Measurements from ENCODE around the gene MYL11. TPM values are rescaled to one million over a fixed set of nuclear protein-coding genes. Genes with fewer than 3 reads are reported as not detected.
"Not testable (repeated sequence)": the region's sequence is repeated elsewhere in the genome, so short reads cannot be mapped to it uniquely, and the experiment has no call there.

MYL11 gene
- total and polyA plus RNA-seq, 2 experiments from 2014 or later, result 2.1 TPM; not detected in 1

DNA sequence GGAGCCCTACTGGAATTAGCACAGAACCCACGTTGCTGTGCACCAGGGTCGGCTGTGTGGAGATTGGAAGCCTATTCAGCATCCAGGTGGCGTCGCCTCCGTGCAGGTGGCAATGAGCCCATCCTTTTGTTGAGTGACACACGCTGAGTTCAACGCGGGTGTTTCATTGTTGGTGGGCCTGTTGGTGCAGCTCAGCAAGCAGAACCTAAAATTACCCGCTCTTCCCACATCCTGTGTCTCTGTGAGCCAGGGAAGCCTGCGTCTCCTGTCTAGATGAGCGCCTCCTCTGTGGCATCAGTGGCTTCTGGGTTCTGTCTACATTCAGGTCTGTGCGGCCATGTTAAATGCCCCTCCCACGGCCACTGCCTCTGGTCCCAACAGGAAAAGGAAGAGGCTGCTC, 34.0 kb upstream of the MYL11 start:
- in situ Hi-C loops (cut with MboI), result no loop called here
- Histone ChIP-seq H3K36me3 (ENCODE audit: low read depth) (no peaks in the 10 kb centered on the region), H3K9me3 (ENCODE audit: low read depth) (no peaks in the 10 kb centered on the region), H4K20me1 (ENCODE audit: insufficient read depth) (no peaks in the 10 kb centered on the region), H3K4me1 (ENCODE audit: insufficient read depth) (no peaks in the 10 kb centered on the region), H3K4me2 (ENCODE audit: unreplicated experiment) (no peak overlapping the region), H3F3A (ENCODE audit: insufficient read depth) (no peaks in the 10 kb centered on the region; the same call in 1 of the 2 replicates), H3K27ac (no peak overlapping the region), H3K9ac (no peak overlapping the region), H3K4me3 (no peak overlapping the region), H3K79me2 (ENCODE audit: insufficient read depth) (no peaks in the 10 kb centered on the region), H2AFZ (no peak overlapping the region), H3K27me3 (replicated peaks; ENCODE audit: insufficient read depth) (no peaks in the 10 kb centered on the region), H3K9me2 (ENCODE audit: insufficient read depth) (no peaks in the 10 kb centered on the region)
- DNase-seq, result no peak
- TF ChIP-seq EZH2phosphoT487 (IDR thresholded peaks at IDR 0.05; ENCODE audit: insufficient read depth, low read depth), result no peak
- no peak for TF ChIP-seq EZH2 (IDR thresholded peaks at IDR 0.05; ENCODE audit: insufficient read depth, poor library complexity, severe bottlenecking)
- 93 to 95% methylated on average over 13 of the region's 13 CpGs for WGBS, 2 experiments (ENCODE audit: low coverage in 1 of 2, low lambda C conversion rate in 2 of 2, missing lambda C conversion rate in 2 of 2)

GRCh38 chr16:30341971-30342370, 32.6 kb upstream of the MYL11 start:
- H3K27ac ChIP-seq; H3K4me3 ChIP-seq; H3F3A ChIP-seq (ENCODE audit: insufficient read depth); in situ Hi-C loops (cut with MboI); H3K9me2 ChIP-seq (ENCODE audit: insufficient read depth); H3K27me3 ChIP-seq (replicated peaks; ENCODE audit: insufficient read depth); H4K20me1 ChIP-seq (ENCODE audit: insufficient read depth); H3K9ac ChIP-seq; H3K4me2 ChIP-seq (ENCODE audit: unreplicated experiment); H2AFZ ChIP-seq; H3K9me3 ChIP-seq (ENCODE audit: low read depth); H3K36me3 ChIP-seq (ENCODE audit: low read depth); H3K79me2 ChIP-seq (ENCODE audit: insufficient read depth); H3K4me1 ChIP-seq (ENCODE audit: insufficient read depth): not testable (repeated sequence)
- DNase-seq, result peak; percentile 11
- 89 to 96% methylated on average over 7 to 8 of the region's 8 CpGs for WGBS, 2 experiments (ENCODE audit: low coverage in 1 of 2, low lambda C conversion rate in 2 of 2, missing lambda C conversion rate in 2 of 2)

GRCh38 chr16:30342751-30343490, 31.7 kb upstream of the MYL11 start:
- Histone ChIP-seq H3K4me3 (no peak overlapping the region), H3K4me2 (ENCODE audit: unreplicated experiment) (no peak overlapping the region), H3K27ac (no peak overlapping the region), H3K9ac (no peak overlapping the region), H3K9me2 (ENCODE audit: insufficient read depth) (no peaks in the 10 kb centered on the region), H3K27me3 (replicated peaks; ENCODE audit: insufficient read depth) (no peaks in the 10 kb centered on the region), H3F3A (ENCODE audit: insufficient read depth) (no peaks in the 10 kb centered on the region), H2AFZ (no peak overlapping the region), H3K9me3 (ENCODE audit: low read depth) (no peaks in the 10 kb centered on the region), H3K4me1 (ENCODE audit: insufficient read depth) (no peaks in the 10 kb centered on the region), H3K79me2 (ENCODE audit: insufficient read depth) (no peaks in the 10 kb centered on the region), H3K36me3 (ENCODE audit: low read depth) (no peaks in the 10 kb centered on the region), H4K20me1 (ENCODE audit: insufficient read depth) (no peaks in the 10 kb centered on the region)
- no peak for DNase-seq
- in situ Hi-C loops (cut with MboI), result no loop called here
- 90 to 93% methylated on average over 31 to 32 of the region's 32 CpGs for WGBS, 2 experiments (ENCODE audit: low coverage in 1 of 2, low lambda C conversion rate in 2 of 2, missing lambda C conversion rate in 2 of 2)
- no peak for TF ChIP-seq EZH2phosphoT487 (IDR thresholded peaks at IDR 0.05; ENCODE audit: insufficient read depth, low read depth)
- TF ChIP-seq EZH2 (IDR thresholded peaks at IDR 0.05; ENCODE audit: insufficient read depth, poor library complexity, severe bottlenecking), result no peak

GRCh38 chr16:30343491-30343820, 31.1 kb upstream of the MYL11 start:
- in situ Hi-C loops (cut with MboI); H3K9me3 ChIP-seq (ENCODE audit: low read depth); H3K27me3 ChIP-seq (replicated peaks; ENCODE audit: insufficient read depth); H2AFZ ChIP-seq; H3K9me2 ChIP-seq (ENCODE audit: insufficient read depth); H3K36me3 ChIP-seq (ENCODE audit: low read depth); H4K20me1 ChIP-seq (ENCODE audit: insufficient read depth); H3K9ac ChIP-seq; H3K27ac ChIP-seq; H3K4me2 ChIP-seq (ENCODE audit: unreplicated experiment); DNase-seq; H3K4me1 ChIP-seq (ENCODE audit: insufficient read depth); H3K79me2 ChIP-seq (ENCODE audit: insufficient read depth); H3K4me3 ChIP-seq; H3F3A ChIP-seq (ENCODE audit: insufficient read depth): not testable (repeated sequence)
- WGBS, 2 experiments (ENCODE audit: low coverage in 1 of 2, low lambda C conversion rate in 2 of 2, missing lambda C conversion rate in 2 of 2), result 89 to 96% methylated on average over 8 to 11 of the region's 11 CpGs

DNA sequence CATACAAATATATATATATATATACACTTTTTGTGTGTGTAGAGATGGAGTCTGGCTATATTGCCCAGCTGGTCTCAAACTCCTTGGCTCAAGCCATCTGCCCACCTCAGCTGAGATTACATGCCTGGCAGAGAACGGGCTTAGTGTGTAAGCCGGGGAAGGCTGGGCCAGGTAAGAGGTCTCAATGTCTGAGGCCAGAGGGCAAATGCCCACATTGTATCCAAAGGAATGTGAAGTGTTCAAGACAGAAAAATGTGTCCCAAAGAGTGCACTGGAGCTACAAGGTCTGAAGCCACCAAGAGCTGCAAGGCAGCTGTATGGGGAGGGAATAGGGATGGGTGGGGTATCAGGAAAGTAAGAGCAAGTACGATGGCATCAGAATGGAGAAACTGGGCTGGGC, 28.3 kb upstream of the MYL11 start:
- Histone ChIP-seq H3K9me2 (ENCODE audit: insufficient read depth) (no peaks in the 10 kb centered on the region), H3K9ac (no peak overlapping the region), H3K4me2 (ENCODE audit: unreplicated experiment) (no peak overlapping the region), H3K27ac (no peak overlapping the region), H3K4me3 (no peak overlapping the region), H3K4me1 (ENCODE audit: insufficient read depth) (no peaks in the 10 kb centered on the region), H3K79me2 (ENCODE audit: insufficient read depth) (peaks cover 2% of the 10 kb centered on the region; the same call in 1 of the 2 replicates), H3K9me3 (ENCODE audit: low read depth) (no peaks in the 10 kb centered on the region), H3K27me3 (replicated peaks; ENCODE audit: insufficient read depth) (no peaks in the 10 kb centered on the region), H3K36me3 (ENCODE audit: low read depth) (peaks cover 12% of the 10 kb centered on the region; the same call in 1 of the 2 replicates), H2AFZ (no peak overlapping the region), H4K20me1 (ENCODE audit: insufficient read depth) (no peaks in the 10 kb centered on the region), H3F3A (ENCODE audit: insufficient read depth) (peaks cover 9% of the 10 kb centered on the region; the same call in 1 of the 2 replicates)
- in situ Hi-C loops (cut with MboI), result no loop called here
- TF ChIP-seq EZH2phosphoT487 (IDR thresholded peaks at IDR 0.05; ENCODE audit: insufficient read depth, low read depth) (no peak), EZH2 (IDR thresholded peaks at IDR 0.05; ENCODE audit: insufficient read depth, poor library complexity, severe bottlenecking) (no peak)
- DNase-seq, result no peak
- WGBS, 2 experiments (ENCODE audit: low coverage in 1 of 2, low lambda C conversion rate in 2 of 2, missing lambda C conversion rate in 2 of 2), result 93 to 94% methylated on average over 3 of the region's 3 CpGs

All from GM23248 (cell line).